Measurements from ENCODE around the gene GNS. TPM values are rescaled to one million over a fixed set of nuclear protein-coding genes. Genes with fewer than 3 reads are reported as not detected.

The GNS gene
- total RNA-seq, 1 experiment from 2014 or later, result 26.0 TPM

DNA sequence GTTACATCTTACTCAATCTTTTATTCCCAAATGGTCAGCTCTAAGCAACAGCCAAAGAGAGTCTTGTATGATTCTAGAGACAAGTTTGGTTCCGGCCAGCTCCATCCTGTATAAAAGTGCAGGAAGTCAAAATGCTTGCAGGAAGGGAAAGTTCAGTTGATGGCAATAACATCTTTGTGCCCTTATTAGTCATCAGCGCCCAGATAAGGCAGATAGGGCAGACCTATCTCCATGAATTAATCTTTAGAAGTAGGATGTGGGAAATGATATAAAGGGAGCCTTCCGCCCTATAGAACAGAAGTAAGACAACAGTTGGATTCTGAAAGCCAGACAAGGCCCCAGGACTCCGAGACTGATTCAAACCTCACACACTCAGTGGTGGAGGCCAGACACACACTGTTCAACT lies 6.4 kb downstream of the GNS start:
- Histone ChIP-seq H2AK5ac (ENCODE audit: insufficient read length, low read length) (no peak overlapping the region), H2BK5ac (ENCODE audit: insufficient read length, low read length) (no peak overlapping the region), H2BK120ac (ENCODE audit: low read depth, low read length, poor library complexity, severe bottlenecking) (no peak overlapping the region), H4K20me1 (ENCODE audit: control insufficient read depth, insufficient read depth, insufficient read length) (no peaks in the 10 kb centered on the region), H3K27me3 (ENCODE audit: insufficient read depth, low read length) (no peaks in the 10 kb centered on the region), H3K4me2 (ENCODE audit: insufficient read depth, insufficient read length, low read length) (no peak overlapping the region), H3K23ac (ENCODE audit: insufficient read length, low read depth, low read length) (no peak overlapping the region), H4K8ac (replicated peaks; ENCODE audit: insufficient read length, low read depth, low read length) (no peak overlapping the region), H2BK15ac (ENCODE audit: low read depth, low read length) (no peak overlapping the region), H3K23me2 (ENCODE audit: insufficient read length, low read depth, low read length, poor library complexity, severe bottlenecking) (no peaks in the 10 kb centered on the region), H3K79me1 (ENCODE audit: insufficient read depth, low read depth, low read length, poor library complexity, severe bottlenecking) (no peaks in the 10 kb centered on the region), H3K14ac (ENCODE audit: insufficient read depth, low read length) (no peak overlapping the region), H3K56ac (ENCODE audit: insufficient read length, low read depth, low read length) (no peak overlapping the region), H3K9ac (ENCODE audit: extremely low read depth, insufficient read length, low read length) (no peak overlapping the region), H3K27ac (ENCODE audit: insufficient read length, low read depth, low read length) (no peak overlapping the region), H3K79me2 (ENCODE audit: insufficient read depth, low read length) (peaks cover under 1% of the 10 kb centered on the region; the same call in 1 of the 2 replicates), H3K4ac (ENCODE audit: low read depth, low read length) (no peak overlapping the region), H2BK12ac (ENCODE audit: insufficient read length, low read depth, low read length) (no peak overlapping the region), H4K5ac (ENCODE audit: insufficient read length, low read depth, low read length) (no peak overlapping the region), H3T11ph (ENCODE audit: low read length) (no peak overlapping the region), H3K4me1 (ENCODE audit: insufficient read depth, low read length) (no peaks in the 10 kb centered on the region), H3K18ac (ENCODE audit: insufficient read length, low read depth, low read length) (no peak overlapping the region), H4K91ac (ENCODE audit: insufficient read length, low read depth, low read length) (no peak overlapping the region), H2BK20ac (ENCODE audit: low read depth, low read length, poor library complexity, severe bottlenecking) (no peak overlapping the region), H3K9me3 (ENCODE audit: control insufficient read depth, low read depth, low read length) (no peaks in the 10 kb centered on the region), H2AFZ (ENCODE audit: low read length) (no peak overlapping the region)
- TF ChIP-seq CTCF (conservative IDR thresholded peaks at IDR 0.05), result no peak
- peaks cover 10 to 27% (median 19%) of the 10 kb centered on the region in 3 experiments for H3K36me3 Mint-ChIP-seq (ENCODE audit: insufficient read depth in 1 of 3, low read depth in 3 of 3)
- no CpG with 5 or more reads among the region's 4 CpGs for WGBS (ENCODE audit: extremely low coverage, insufficient read length, low lambda C conversion rate)
- H3K27ac Mint-ChIP-seq, result peak overlapping the region in 1 of 3 experiments; percentile 64; a peak in 2 of 7 replicates
- H3K4me3 Mint-ChIP-seq, result no peak overlapping the region
- H3K27me3 Mint-ChIP-seq (ENCODE audit: low read depth), result no peaks in the 10 kb centered on the region
- peaks cover 0 to 2% of the 10 kb centered on the region in 2 experiments; a peak in 1 of 5 replicates for H3K9me3 Mint-ChIP-seq
- DNase-seq, result no peak
- H3K4me1 Mint-ChIP-seq, result peaks cover 0 to 1% of the 10 kb centered on the region in 2 experiments; a peak in 1 of 4 replicates
